GM23248 (cell line): ENCODE measurements around the gene COX5A.

Experiments
- EZH2 ChIP-seq: fragments of 200-600 bp; sonication (generic); IDR thresholded peaks from 2 replicates; pipeline ENCODE4 v1.6.1; 2018; ENCODE audit warnings: antibody characterized with exemption, mild to moderate bottlenecking; ENCODE audit not compliant: insufficient read depth, poor library complexity, severe bottlenecking
- EZH2phosphoT487 ChIP-seq: fragments of 200-600 bp; sonication (generic); IDR thresholded peaks from 2 replicates; pipeline ENCODE4 v1.6.1; 2018; ENCODE audit warnings: antibody characterized with exemption, moderate library complexity, mild to moderate bottlenecking, low read depth; ENCODE audit not compliant: insufficient read depth

DNA sequence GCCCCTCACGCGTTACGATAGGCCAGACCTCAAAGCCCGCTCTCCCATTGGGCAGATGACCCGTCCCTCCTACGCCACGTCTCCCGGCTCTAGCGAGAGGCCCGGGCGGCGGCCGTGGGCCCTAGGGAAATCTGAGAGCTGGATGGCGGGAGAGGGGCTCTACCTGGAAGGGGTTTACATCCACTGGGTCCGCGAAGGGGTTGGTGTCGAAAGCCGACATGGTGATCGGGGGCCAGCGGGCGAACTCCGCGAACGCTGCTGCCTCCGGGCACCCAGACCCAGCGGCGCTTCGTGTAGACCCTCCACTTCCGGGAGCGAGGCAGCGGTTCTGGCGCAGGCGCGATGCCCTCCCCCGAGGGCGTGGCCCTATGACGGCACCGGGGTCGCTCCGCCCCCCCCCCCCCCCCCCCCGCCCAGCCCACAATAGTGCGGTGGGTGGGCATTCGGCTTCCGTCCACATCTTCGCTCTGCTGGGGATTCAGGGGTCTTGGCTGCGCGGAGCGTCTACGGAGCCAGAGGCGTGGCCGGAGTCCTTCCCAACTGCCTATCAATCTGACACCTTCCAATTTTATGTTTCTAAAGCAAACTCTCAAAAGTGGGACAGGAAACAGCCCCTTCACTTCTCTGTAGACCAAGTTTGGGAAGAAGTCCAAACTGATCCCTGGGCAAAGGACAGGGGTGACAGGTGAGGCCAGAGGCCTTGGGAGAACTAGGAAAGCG is 64.7 kb downstream of the COX5A start, which contains the start of gene SCAMP2:
- TF ChIP-seq EZH2 (no peak), EZH2phosphoT487 (no peak)
